Neural progenitor cell (in vitro differentiated cells): ENCODE data around the gene ELOVL3. TPM values are rescaled to one million over a fixed set of nuclear protein-coding genes. Genes with fewer than 3 reads are reported as not detected.
A peak's percentile ranks its signal among the peaks of the same experiment; 100 is the strongest.

Experiments
- DNase-seq: peaks from one replicate; pipeline ENCODE4 v3.0.0-alpha.2; 2016; ENCODE audit warnings: low spot score
- H2AFZ ChIP-seq: fragments of 200-600 bp; sonication (generic); replicated peaks from 2 replicates; pipeline ENCODE4 v1.6.1; 2016; ENCODE audit warnings: antibody characterized with exemption
- H3F3A ChIP-seq: fragments of 200-600 bp; sonication (generic); 2 replicates; pipeline ENCODE4 v1.6.1; 2016; ENCODE audit warnings: antibody characterized with exemption, low read depth
- H3K27ac ChIP-seq: fragments of 200-600 bp; sonication (generic); 2 replicates; pipeline ENCODE4 v1.5.1; 2016; ENCODE audit warnings: mild to moderate bottlenecking
- H3K27me3 ChIP-seq: fragments of 200-600 bp; sonication (generic); 2 replicates; pipeline ENCODE4 v1.6.1; 2016; ENCODE audit warnings: mild to moderate bottlenecking, moderate library complexity
- H3K36me3 ChIP-seq: fragments of 200-600 bp; sonication (generic); 2 replicates; pipeline ENCODE4 v1.5.1; 2016
- H3K4me1 ChIP-seq: fragments of 200-600 bp; sonication (generic); 2 replicates; pipeline ENCODE4 v1.6.1; 2016; ENCODE audit warnings: mixed run types
- H3K4me2 ChIP-seq: fragments of 200-600 bp; sonication (generic); 2 replicates; pipeline ENCODE4 v1.6.1; 2016
- H3K4me3 ChIP-seq: fragments of 200-600 bp; sonication (generic); 2 replicates; pipeline ENCODE4 v1.5.1; 2016
- H3K79me2 ChIP-seq: fragments of 200-600 bp; sonication (generic); 2 replicates; pipeline ENCODE4 v1.6.1; 2016; ENCODE audit warnings: low read depth
- H3K9ac ChIP-seq: fragments of 200-600 bp; sonication (generic); 2 replicates; pipeline ENCODE4 v1.6.1; 2016
- H3K9me3 ChIP-seq: fragments of 200-600 bp; sonication (generic); 2 replicates; pipeline ENCODE4 v1.5.1; 2016; ENCODE audit warnings: low read depth
- H4K20me1 ChIP-seq: fragments of 200-600 bp; sonication (generic); 2 replicates; pipeline ENCODE4 v1.6.1; 2016; ENCODE audit warnings: low read depth
- H3K27ac Mint-ChIP-seq: 3 replicates; pipeline ENCODE4 v1.8.0; 2021; ENCODE audit warnings: mixed read lengths
- H3K27me3 Mint-ChIP-seq: 2 replicates; pipeline ENCODE4 v1.8.0; 2022; ENCODE audit warnings: low read depth, mild to moderate bottlenecking, inconsistent platforms, moderate library complexity, mixed read lengths; ENCODE audit not compliant: insufficient read depth
- H3K36me3 Mint-ChIP-seq: 3 replicates; pipeline ENCODE4 v1.8.0; 2021; ENCODE audit warnings: mixed read lengths
- H3K4me1 Mint-ChIP-seq: 3 replicates; pipeline ENCODE4 v1.8.0; 2021; ENCODE audit warnings: mixed read lengths
- H3K4me3 Mint-ChIP-seq: 3 replicates; pipeline ENCODE4 v1.8.0; 2021; ENCODE audit warnings: mild to moderate bottlenecking, moderate library complexity, mixed read lengths
- H3K9me3 Mint-ChIP-seq: 3 replicates; pipeline ENCODE4 v1.8.0; 2020; ENCODE audit warnings: mixed read lengths
- CTCF ChIP-seq: fragments of 200-600 bp; sonication (generic); IDR thresholded peaks from 2 replicates; pipeline ENCODE4 v1.5.1; 2017; ENCODE audit warnings: antibody characterized with exemption, mild to moderate bottlenecking
- EZH2 ChIP-seq: fragments of 200-600 bp; sonication (generic); IDR thresholded peaks from 2 replicates; pipeline ENCODE4 v1.6.1; 2017; ENCODE audit warnings: antibody characterized with exemption, mild to moderate bottlenecking, moderate library complexity
- EZH2phosphoT487 ChIP-seq: fragments of 200-600 bp; sonication (generic); IDR thresholded peaks from 2 replicates; pipeline ENCODE4 v1.6.1; 2017; ENCODE audit warnings: antibody characterized with exemption
- total RNA-seq: library from RNA; depleted of rRNA; stranded (reverse); fragments of >200 nt; gene quantifications from 2 replicates; pipeline ENCODE4 v1.2.3, GENCODE V29; 2015; ENCODE audit warnings: low replicate concordance

ELOVL3 gene
- total RNA-seq, 1 donor from 2014 or later = not detected

GRCh38 chr10:102229810-102230263 is 3.7 kb downstream of the ELOVL3 start:
- H3K4me3 ChIP-seq = peak overlapping the region; percentile 54
- H3K9me3 ChIP-seq = no peaks in the 10 kb centered on the region
- TF ChIP-seq EZH2 (no peak), CTCF (peak; percentile 97), EZH2phosphoT487 (no peak)
- H3K27me3 ChIP-seq = peaks cover 100% of the 10 kb centered on the region
- Mint-ChIP-seq H3K4me3 (peak overlapping the region; percentile 83), H3K27me3 (peaks cover 41% of the 10 kb centered on the region), H3K9me3 (peaks cover 2% of the 10 kb centered on the region), H3K4me1 (peaks cover 25% of the 10 kb centered on the region), H3K36me3 (no peaks in the 10 kb centered on the region), H3K27ac (no peak overlapping the region)
- peak overlapping the region; percentile 85 for H3K4me2 ChIP-seq
- no peaks in the 10 kb centered on the region for H3K4me1 ChIP-seq
- DNase-seq = peak; percentile 93
- no peak overlapping the region for H2AFZ ChIP-seq
- H4K20me1 ChIP-seq = peaks cover 16% of the 10 kb centered on the region
- no peak overlapping the region for H3K9ac ChIP-seq
- no peaks in the 10 kb centered on the region for H3K36me3 ChIP-seq
- peaks cover 21% of the 10 kb centered on the region for H3F3A ChIP-seq
- H3K27ac ChIP-seq = no peak overlapping the region
- no peaks in the 10 kb centered on the region for H3K79me2 ChIP-seq

- Histone ChIP-seq H3K79me2 (no peaks in the 10 kb centered on the region), H3K4me1 (no peaks in the 10 kb centered on the region), H3K4me2 (peak overlapping the region; percentile 85), H4K20me1 (peaks cover 16% of the 10 kb centered on the region), H3K27me3 (peaks cover 100% of the 10 kb centered on the region), H2AFZ (peak overlapping the region; percentile 74), H3K27ac (no peak overlapping the region), H3K36me3 (no peaks in the 10 kb centered on the region), H3K4me3 (peak overlapping the region; percentile 54), H3K9me3 (no peaks in the 10 kb centered on the region), H3F3A (peaks cover 21% of the 10 kb centered on the region), H3K9ac (no peak overlapping the region)
- Mint-ChIP-seq H3K4me3 (peak overlapping the region; percentile 83), H3K27me3 (peaks cover 38% of the 10 kb centered on the region), H3K9me3 (peaks cover 2% of the 10 kb centered on the region), H3K36me3 (no peaks in the 10 kb centered on the region), H3K27ac (no peak overlapping the region), H3K4me1 (peaks cover 28% of the 10 kb centered on the region)
- DNase-seq = peak; percentile 94
- TF ChIP-seq EZH2phosphoT487 (no peak), EZH2 (no peak), CTCF (no peak)
Observed at GRCh38 chr10:102230264-102230860, 4.3 kb downstream of the ELOVL3 start.

- Histone ChIP-seq H3K27me3 (peaks cover 100% of the 10 kb centered on the region), H3K9ac (no peak overlapping the region), H3K9me3 (no peaks in the 10 kb centered on the region), H3F3A (peaks cover 21% of the 10 kb centered on the region), H3K27ac (no peak overlapping the region), H3K4me3 (peak overlapping the region; percentile 54), H3K79me2 (no peaks in the 10 kb centered on the region), H3K4me2 (peak overlapping the region; percentile 85), H4K20me1 (peaks cover 16% of the 10 kb centered on the region), H3K4me1 (no peaks in the 10 kb centered on the region), H2AFZ (peak overlapping the region; percentile 74), H3K36me3 (no peaks in the 10 kb centered on the region)
- Mint-ChIP-seq H3K9me3 (peaks cover 2% of the 10 kb centered on the region), H3K27ac (no peak overlapping the region), H3K36me3 (no peaks in the 10 kb centered on the region), H3K4me3 (peak overlapping the region; percentile 73), H3K27me3 (peaks cover 38% of the 10 kb centered on the region), H3K4me1 (peaks cover 26% of the 10 kb centered on the region)
- TF ChIP-seq CTCF (peak; percentile 49), EZH2 (peak; percentile 92), EZH2phosphoT487 (peak; percentile 71)
- peak; percentile 87 for DNase-seq
Observed at GRCh38 chr10:102230861-102231356, 4.8 kb downstream of the ELOVL3 start.
